ENCODE results near the gene PNPLA2.

The PNPLA2 gene

GRCh38 chr11:847876-848275 is 29.2 kb downstream of the PNPLA2 start:
- no peaks in the 10 kb centered on the region for H3K36me3 ChIP-seq (ENCODE audit: control insufficient read depth, insufficient read depth, low read length, severe bottlenecking)
- H3K9me3 ChIP-seq (ENCODE audit: control insufficient read depth, low read length) = no peaks in the 10 kb centered on the region
- H3K4me1 ChIP-seq (ENCODE audit: control insufficient read depth, insufficient read depth, low read length) = peaks cover 38% of the 10 kb centered on the region
- DNase-seq (ENCODE audit: low read depth) = no peak
- H3K9ac ChIP-seq (ENCODE audit: low read length) = no peak overlapping the region
- no peak overlapping the region for H3K4me3 ChIP-seq (ENCODE audit: low read length)
- no peaks in the 10 kb centered on the region for H3K27me3 ChIP-seq (replicated peaks; ENCODE audit: control insufficient read depth, insufficient read depth, low read length)

- Histone ChIP-seq H3K36me3 (ENCODE audit: control insufficient read depth, insufficient read depth, low read length, severe bottlenecking) (no peaks in the 10 kb centered on the region), H3K4me1 (ENCODE audit: control insufficient read depth, insufficient read depth, low read length) (peaks cover 38% of the 10 kb centered on the region), H3K4me3 (ENCODE audit: low read length) (no peak overlapping the region), H3K9ac (ENCODE audit: low read length) (no peak overlapping the region), H3K9me3 (ENCODE audit: control insufficient read depth, low read length) (no peaks in the 10 kb centered on the region), H3K27me3 (replicated peaks; ENCODE audit: control insufficient read depth, insufficient read depth, low read length) (no peaks in the 10 kb centered on the region)
- peak; percentile 64 for DNase-seq (ENCODE audit: low read depth)
Measured at GRCh38 chr11:848380-848931, 29.7 kb downstream of the PNPLA2 start.

- Histone ChIP-seq H3K9ac (ENCODE audit: low read length) (no peak overlapping the region), H3K4me3 (ENCODE audit: low read length) (no peak overlapping the region), H3K36me3 (ENCODE audit: control insufficient read depth, insufficient read depth, low read length, severe bottlenecking) (no peaks in the 10 kb centered on the region), H3K4me1 (ENCODE audit: control insufficient read depth, insufficient read depth, low read length) (peaks cover 36% of the 10 kb centered on the region), H3K27me3 (replicated peaks; ENCODE audit: control insufficient read depth, insufficient read depth, low read length) (no peaks in the 10 kb centered on the region), H3K9me3 (ENCODE audit: control insufficient read depth, low read length) (no peaks in the 10 kb centered on the region)
- peak; percentile 73 for DNase-seq (ENCODE audit: low read depth)
Measured at GRCh38 chr11:849104-849824, 30.6 kb downstream of the PNPLA2 start.

- H3K4me3 ChIP-seq (ENCODE audit: low read length) = peak overlapping the region; percentile 41
Measured at GRCh38 chr11:849951-850774, 31.4 kb downstream of the PNPLA2 start.

GRCh38 chr11:850775-851763 is 32.4 kb downstream of the PNPLA2 start:
- Histone ChIP-seq H3K9me3 (ENCODE audit: control insufficient read depth, low read length) (no peaks in the 10 kb centered on the region), H3K4me3 (ENCODE audit: low read length) (no peak overlapping the region), H3K27me3 (replicated peaks; ENCODE audit: control insufficient read depth, insufficient read depth, low read length) (no peaks in the 10 kb centered on the region), H3K9ac (ENCODE audit: low read length) (no peak overlapping the region), H3K36me3 (ENCODE audit: control insufficient read depth, insufficient read depth, low read length, severe bottlenecking) (no peaks in the 10 kb centered on the region), H3K4me1 (ENCODE audit: control insufficient read depth, insufficient read depth, low read length) (peaks cover 21% of the 10 kb centered on the region)
- DNase-seq (ENCODE audit: low read depth) = no peak

More at GRCh38 chr11:849951-850774, 31.4 kb downstream of the PNPLA2 start:
- H3K27me3 ChIP-seq (replicated peaks; ENCODE audit: control insufficient read depth, insufficient read depth, low read length) = no peaks in the 10 kb centered on the region
- no peak overlapping the region for H3K9ac ChIP-seq (ENCODE audit: low read length)
- H3K36me3 ChIP-seq (ENCODE audit: control insufficient read depth, insufficient read depth, low read length, severe bottlenecking) = no peaks in the 10 kb centered on the region
- H3K4me1 ChIP-seq (ENCODE audit: control insufficient read depth, insufficient read depth, low read length) = peaks cover 30% of the 10 kb centered on the region
- DNase-seq (ENCODE audit: low read depth) = peak; percentile 50
- no peaks in the 10 kb centered on the region for H3K9me3 ChIP-seq (ENCODE audit: control insufficient read depth, low read length)

- H3K9ac ChIP-seq (ENCODE audit: low read length) = no peak overlapping the region
- H3K4me1 ChIP-seq (ENCODE audit: control insufficient read depth, insufficient read depth, low read length) = peaks cover 10% of the 10 kb centered on the region
- no peaks in the 10 kb centered on the region for H3K27me3 ChIP-seq (replicated peaks; ENCODE audit: control insufficient read depth, insufficient read depth, low read length)
Measured at GRCh38 chr11:852762-853161, 34.0 kb downstream of the PNPLA2 start.

GRCh38 chr11:853682-854448 is 35.2 kb downstream of the PNPLA2 start:
- Histone ChIP-seq H3K4me3 (ENCODE audit: low read length) (no peak overlapping the region), H3K9me3 (ENCODE audit: control insufficient read depth, low read length) (no peaks in the 10 kb centered on the region), H3K36me3 (ENCODE audit: control insufficient read depth, insufficient read depth, low read length, severe bottlenecking) (no peaks in the 10 kb centered on the region), H3K9ac (ENCODE audit: low read length) (no peak overlapping the region), H3K4me1 (ENCODE audit: control insufficient read depth, insufficient read depth, low read length) (peaks cover under 1% of the 10 kb centered on the region), H3K27me3 (replicated peaks; ENCODE audit: control insufficient read depth, insufficient read depth, low read length) (no peaks in the 10 kb centered on the region)
- no peak for DNase-seq (ENCODE audit: low read depth)

More at GRCh38 chr11:852762-853161, 34.0 kb downstream of the PNPLA2 start:
- Histone ChIP-seq H3K9me3 (ENCODE audit: control insufficient read depth, low read length) (no peaks in the 10 kb centered on the region), H3K36me3 (ENCODE audit: control insufficient read depth, insufficient read depth, low read length, severe bottlenecking) (no peaks in the 10 kb centered on the region), H3K4me3 (ENCODE audit: low read length) (no peak overlapping the region)
- DNase-seq (ENCODE audit: low read depth) = no peak

GRCh38 chr11:854601-855329 is 36.1 kb downstream of the PNPLA2 start:
- no peak overlapping the region for H3K4me3 ChIP-seq (ENCODE audit: low read length)
- H3K27me3 ChIP-seq (replicated peaks; ENCODE audit: control insufficient read depth, insufficient read depth, low read length) = no peaks in the 10 kb centered on the region
- H3K36me3 ChIP-seq (ENCODE audit: control insufficient read depth, insufficient read depth, low read length, severe bottlenecking) = no peaks in the 10 kb centered on the region
- no peak for DNase-seq (ENCODE audit: low read depth)
- peaks cover 5% of the 10 kb centered on the region for H3K4me1 ChIP-seq (ENCODE audit: control insufficient read depth, insufficient read depth, low read length)
- no peak overlapping the region for H3K9ac ChIP-seq (ENCODE audit: low read length)
- H3K9me3 ChIP-seq (ENCODE audit: control insufficient read depth, low read length) = no peaks in the 10 kb centered on the region

- Histone ChIP-seq H3K4me3 (ENCODE audit: low read length) (no peak overlapping the region), H3K36me3 (ENCODE audit: control insufficient read depth, insufficient read depth, low read length, severe bottlenecking) (no peaks in the 10 kb centered on the region), H3K4me1 (ENCODE audit: control insufficient read depth, insufficient read depth, low read length) (peaks cover 10% of the 10 kb centered on the region), H3K27me3 (replicated peaks; ENCODE audit: control insufficient read depth, insufficient read depth, low read length) (no peaks in the 10 kb centered on the region), H3K9me3 (ENCODE audit: control insufficient read depth, low read length) (no peaks in the 10 kb centered on the region), H3K9ac (ENCODE audit: low read length) (no peak overlapping the region)
- no peak for DNase-seq (ENCODE audit: low read depth)
Measured at GRCh38 chr11:855330-855674, 36.6 kb downstream of the PNPLA2 start.

- Histone ChIP-seq H3K36me3 (ENCODE audit: control insufficient read depth, insufficient read depth, low read length, severe bottlenecking) (no peaks in the 10 kb centered on the region), H3K9me3 (ENCODE audit: control insufficient read depth, low read length) (no peaks in the 10 kb centered on the region), H3K9ac (ENCODE audit: low read length) (no peak overlapping the region), H3K27me3 (replicated peaks; ENCODE audit: control insufficient read depth, insufficient read depth, low read length) (no peaks in the 10 kb centered on the region), H3K4me1 (ENCODE audit: control insufficient read depth, insufficient read depth, low read length) (peaks cover 10% of the 10 kb centered on the region), H3K4me3 (ENCODE audit: low read length) (no peak overlapping the region)
- DNase-seq (ENCODE audit: low read depth) = no peak
Measured at GRCh38 chr11:855796-856195, 37.1 kb downstream of the PNPLA2 start.
